ENCODE results near the gene TP73. TPM values are rescaled to one million over a fixed set of nuclear protein-coding genes. Genes with fewer than 3 reads are reported as not detected.

Gene TP73
- total RNA-seq, 1 experiment from 2014 or later: 19.2 TPM

GRCh38 chr1:3675436-3675835, 23.1 kb downstream of the TP73 start (continued):
- TF ChIP-seq, protein P1, sequence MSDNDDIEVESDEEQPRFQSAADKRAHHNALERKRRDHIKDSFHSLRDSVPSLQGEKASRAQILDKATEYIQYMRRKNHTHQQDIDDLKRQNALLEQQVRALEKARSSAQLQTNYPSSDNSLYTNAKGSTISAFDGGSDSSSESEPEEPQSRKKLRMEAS (IDR thresholded peaks at IDR 0.05): no peak

DNA sequence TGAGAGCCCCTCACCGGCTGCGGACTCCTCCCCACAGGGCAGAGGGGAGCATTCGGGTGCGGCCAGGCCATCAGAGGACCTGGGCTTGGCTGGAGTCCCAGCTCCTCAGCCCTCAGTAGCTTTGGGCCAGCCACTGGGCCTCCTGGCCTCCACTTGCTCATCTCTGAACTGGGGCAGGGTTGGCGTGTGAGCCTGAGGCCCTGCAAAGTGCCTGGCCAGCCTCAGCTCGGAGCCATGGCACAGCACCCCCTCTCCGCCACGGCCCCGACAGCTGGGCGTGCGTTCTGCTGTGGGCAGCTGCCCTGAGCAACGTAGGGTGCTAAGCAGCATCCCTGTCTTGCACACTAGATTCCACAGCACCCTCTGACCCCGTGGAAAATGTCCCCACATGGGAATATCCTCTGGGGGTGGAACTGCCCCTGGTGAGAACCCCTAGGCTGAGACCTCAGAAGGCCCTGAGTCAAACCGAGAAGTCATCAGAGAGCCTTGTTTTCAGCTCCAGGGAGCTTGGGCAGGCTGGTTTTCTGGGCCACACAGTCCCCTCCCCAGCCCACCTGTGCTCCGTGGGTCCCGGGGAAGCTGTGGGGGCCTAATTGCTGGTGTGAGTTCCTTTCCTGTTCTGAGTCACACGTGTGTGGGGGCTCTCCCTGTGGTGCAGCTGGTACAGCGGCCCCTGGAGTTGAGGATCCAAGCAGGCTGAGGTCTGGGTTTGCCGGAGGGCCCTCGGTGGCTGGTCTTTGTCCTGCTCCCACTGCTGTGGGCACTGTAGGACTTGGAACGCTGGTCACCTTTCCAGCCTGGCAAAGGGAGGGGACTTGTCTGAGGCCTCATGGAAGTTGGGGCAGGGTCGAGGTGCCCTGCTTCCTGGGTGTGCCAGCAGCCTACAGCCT, 24.5 kb downstream of the TP73 start:
- H3K9me3 ChIP-seq (ENCODE audit: control insufficient read depth in 1 of 2, insufficient read depth in 1 of 2, low read depth in 1 of 2, low read length in 2 of 2): no peaks in the 10 kb centered on the region
- no peaks in the 10 kb centered on the region for H3K9me2 ChIP-seq (ENCODE audit: insufficient read depth)
- no peak for ATAC-seq
- H3K4me1 ChIP-seq (ENCODE audit: control insufficient read depth in 1 of 2, insufficient read depth in 2 of 2, low read length in 2 of 2): peaks cover 22 to 47% of the 10 kb centered on the region in 2 experiments
- H3K27me3 ChIP-seq (ENCODE audit: insufficient read depth, low read length): no peaks in the 10 kb centered on the region
- peaks cover 32% of the 10 kb centered on the region for H3K79me2 ChIP-seq (ENCODE audit: insufficient read depth, low read length)
- no peaks in the 10 kb centered on the region; the same call in 1 of the 2 replicates for H4K20me1 ChIP-seq (ENCODE audit: insufficient read depth)
- H3K36me3 ChIP-seq (ENCODE audit: control insufficient read depth in 1 of 2, insufficient read depth in 2 of 2, low read length in 2 of 2): no peaks in the 10 kb centered on the region
- TF ChIP-seq JUND (IDR thresholded peaks at IDR 0.05) (no peak), POLR2A (IDR thresholded peaks at IDR 0.05; ENCODE audit: borderline replicate concordance, extremely low read depth, insufficient read depth, insufficient read length) (no peak), CEBPB (IDR thresholded peaks at IDR 0.05; ENCODE audit: low read depth) (no peak), CBX3 (IDR thresholded peaks at IDR 0.05; ENCODE audit: low read depth) (no peak), TCF7L2 (IDR thresholded peaks at IDR 0.05; ENCODE audit: borderline replicate concordance, extremely low read depth, insufficient read depth, insufficient read length) (no peak), YY1 (IDR thresholded peaks at IDR 0.05; ENCODE audit: extremely low read depth, insufficient replicate concordance, low read depth, low read length) (no peak), ELF1 (IDR thresholded peaks at IDR 0.05; ENCODE audit: borderline replicate concordance, low read depth) (no peak), ZBTB33 (IDR thresholded peaks at IDR 0.05; ENCODE audit: extremely low read depth, insufficient replicate concordance, low read length) (no peak), EZH2phosphoT487 (IDR thresholded peaks at IDR 0.05; ENCODE audit: borderline replicate concordance) (no peak), SP1 (IDR thresholded peaks at IDR 0.05; ENCODE audit: low read depth) (no peak), RAD21 (IDR thresholded peaks at IDR 0.05; ENCODE audit: low read depth) (no peak)
- TF ChIP-seq, protein P2, sequence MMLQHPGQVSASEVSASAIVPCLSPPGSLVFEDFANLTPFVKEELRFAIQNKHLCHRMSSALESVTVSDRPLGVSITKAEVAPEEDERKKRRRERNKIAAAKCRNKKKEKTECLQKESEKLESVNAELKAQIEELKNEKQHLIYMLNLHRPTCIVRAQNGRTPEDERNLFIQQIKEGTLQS (IDR thresholded peaks at IDR 0.05): no peak
- TF ChIP-seq, protein P3, sequence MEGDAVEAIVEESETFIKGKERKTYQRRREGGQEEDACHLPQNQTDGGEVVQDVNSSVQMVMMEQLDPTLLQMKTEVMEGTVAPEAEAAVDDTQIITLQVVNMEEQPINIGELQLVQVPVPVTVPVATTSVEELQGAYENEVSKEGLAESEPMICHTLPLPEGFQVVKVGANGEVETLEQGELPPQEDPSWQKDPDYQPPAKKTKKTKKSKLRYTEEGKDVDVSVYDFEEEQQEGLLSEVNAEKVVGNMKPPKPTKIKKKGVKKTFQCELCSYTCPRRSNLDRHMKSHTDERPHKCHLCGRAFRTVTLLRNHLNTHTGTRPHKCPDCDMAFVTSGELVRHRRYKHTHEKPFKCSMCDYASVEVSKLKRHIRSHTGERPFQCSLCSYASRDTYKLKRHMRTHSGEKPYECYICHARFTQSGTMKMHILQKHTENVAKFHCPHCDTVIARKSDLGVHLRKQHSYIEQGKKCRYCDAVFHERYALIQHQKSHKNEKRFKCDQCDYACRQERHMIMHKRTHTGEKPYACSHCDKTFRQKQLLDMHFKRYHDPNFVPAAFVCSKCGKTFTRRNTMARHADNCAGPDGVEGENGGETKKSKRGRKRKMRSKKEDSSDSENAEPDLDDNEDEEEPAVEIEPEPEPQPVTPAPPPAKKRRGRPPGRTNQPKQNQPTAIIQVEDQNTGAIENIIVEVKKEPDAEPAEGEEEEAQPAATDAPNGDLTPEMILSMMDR (IDR thresholded peaks at IDR 0.05 in 2 of 3, conservative IDR thresholded peaks at IDR 0.05 in 1 of 3; ENCODE audit: borderline replicate concordance in 1 of 3, insufficient read depth in 1 of 3, low read depth in 2 of 3, low read length in 2 of 3): no peak
- ChIA-PET RAD21 (ENCODE audit: low non-redundant PET in 1 of 2, low total read pairs in 2 of 2, uncharacterized antibody in 2 of 2, unreplicated experiment in 2 of 2) (no interaction called here), CTCF (no interaction called here), POLR2A (no interaction called here)
- DNase-seq (ENCODE audit: low read depth, low spot score): no peak
- no peak overlapping the region for H3K4me2 ChIP-seq (ENCODE audit: low read length)
- no peak overlapping the region for H3K4me3 ChIP-seq (replicated peaks in 1 of 2; ENCODE audit: low read depth in 1 of 2, low read length in 2 of 2)
- H3K27ac ChIP-seq (ENCODE audit: low read depth, low read length): no peak overlapping the region; the same call in 1 of the 2 replicates
- no TSS peak for BruUV-seq (replicated peaks)
- H2AFZ ChIP-seq (ENCODE audit: low read depth, low read length, poor library complexity, severe bottlenecking): no peak overlapping the region
- no peak overlapping the region for H3K9ac ChIP-seq (ENCODE audit: low read length)
- intact Hi-C loops (cut with micrococcal nuclease): no loop called here
